ENCODE measurements around the gene DERA. TPM values are rescaled to one million over a fixed set of nuclear protein-coding genes. Genes with fewer than 3 reads are reported as not detected.
A peak's percentile ranks its signal among the peaks of the same experiment; 100 is the strongest.
"Not testable (repeated sequence)": the region's sequence is repeated elsewhere in the genome, so short reads cannot be mapped to it uniquely, and the experiment has no call there.

DERA gene
- total and polyA plus RNA-seq, 5 donors, result 14.8 to 17.4 (median 16.2) TPM

DNA sequence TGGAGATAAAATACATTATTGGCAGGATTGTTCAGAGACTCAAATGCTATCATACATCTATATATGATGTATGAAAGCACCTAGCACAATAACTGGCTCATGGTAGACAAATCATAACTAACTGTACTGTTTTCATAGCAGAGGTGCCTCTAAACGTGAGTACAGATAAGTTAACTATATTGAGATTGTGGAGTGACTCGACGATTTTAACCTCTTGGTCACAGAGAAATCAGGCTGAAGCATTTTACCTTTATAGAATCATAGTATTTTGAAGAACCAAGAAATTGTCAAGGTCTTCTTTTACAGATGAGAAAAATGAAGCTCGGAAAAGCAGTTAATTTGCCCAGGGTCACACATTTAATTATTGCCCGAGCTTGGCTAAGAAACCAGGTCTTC, 666 bp upstream of the DERA start:
- ATAC-seq, result no peak
- H3K27me3 ChIP-seq (ENCODE audit: control insufficient read depth, insufficient read depth), result no peaks in the 10 kb centered on the region
- 71% methylated on average over 5 of the region's 5 CpGs for WGBS
- no peaks in the 10 kb centered on the region for H3K9me3 ChIP-seq (ENCODE audit: control insufficient read depth, low read length)
- DNase-seq, result no peak
- peak overlapping the region; percentile 71 for H3K4me3 ChIP-seq (ENCODE audit: low read length)
- peaks cover 2% of the 10 kb centered on the region for H3K4me1 ChIP-seq (ENCODE audit: control insufficient read depth, insufficient read depth, low read length)
- intact Hi-C loops (cut with DNase I), result no loop called here
- no peak overlapping the region for H3K27ac ChIP-seq (ENCODE audit: low read length)

DNA sequence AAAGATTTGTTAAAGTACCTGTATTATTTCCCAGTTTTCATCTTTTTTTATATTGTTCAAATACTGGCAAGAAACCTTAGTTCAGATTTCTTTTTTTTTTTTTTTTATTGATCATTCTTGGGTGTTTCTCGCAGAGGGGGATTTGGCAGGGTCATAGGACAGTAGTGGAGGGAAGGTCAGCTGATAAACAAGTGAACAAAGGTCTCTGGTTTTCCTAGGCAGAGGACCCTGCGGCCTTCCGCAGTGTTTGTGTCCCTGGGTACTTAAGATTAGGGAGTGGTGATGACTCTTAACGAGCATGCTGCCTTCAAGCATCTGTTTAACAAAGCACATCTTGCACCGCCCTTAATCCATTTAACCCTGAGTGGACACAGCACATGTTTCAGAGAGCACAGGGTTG, 799 bp downstream of the DERA start:
- 20% methylated on average over 3 of the region's 5 CpGs for WGBS
- H3K9me3 ChIP-seq (ENCODE audit: control insufficient read depth, low read length); intact Hi-C loops (cut with DNase I); DNase-seq; H3K27me3 ChIP-seq (ENCODE audit: control insufficient read depth, insufficient read depth); H3K4me1 ChIP-seq (ENCODE audit: control insufficient read depth, insufficient read depth, low read length); H3K27ac ChIP-seq (ENCODE audit: low read length): not testable (repeated sequence)
- ATAC-seq, result peak in 1 of 2 donors; percentile 39
- peak overlapping the region; percentile 71 for H3K4me3 ChIP-seq (ENCODE audit: low read length)

DNA sequence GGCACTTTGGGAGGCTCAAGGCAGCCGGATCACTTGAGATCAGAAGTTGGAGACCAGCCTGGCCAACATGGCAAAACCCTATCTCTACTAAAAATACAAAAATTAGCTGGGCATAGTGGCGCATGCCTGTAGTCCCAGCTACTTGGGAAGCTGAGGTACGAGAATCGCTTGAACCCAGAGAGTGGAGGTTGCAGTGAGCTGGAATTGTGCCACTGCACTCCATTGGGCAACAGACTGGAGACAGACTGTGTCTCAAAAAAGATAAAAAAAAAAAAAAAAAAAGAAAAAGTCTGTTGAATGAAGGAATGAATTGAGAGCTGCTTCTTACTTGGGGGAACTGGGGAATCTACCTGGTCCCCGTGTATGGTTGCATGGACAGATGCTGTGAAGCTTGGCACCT, 3.0 kb downstream of the DERA start:
- WGBS, result 79% methylated on average over 5 of the region's 5 CpGs
- H3K4me1 ChIP-seq (ENCODE audit: control insufficient read depth, insufficient read depth, low read length); H3K27me3 ChIP-seq (ENCODE audit: control insufficient read depth, insufficient read depth); ATAC-seq; H3K4me3 ChIP-seq (ENCODE audit: low read length); H3K27ac ChIP-seq (ENCODE audit: low read length); intact Hi-C loops (cut with DNase I); H3K9me3 ChIP-seq (ENCODE audit: control insufficient read depth, low read length): not testable (repeated sequence)
- DNase-seq, result peak in 2 of 3 donors; percentile 29 to 64

DNA sequence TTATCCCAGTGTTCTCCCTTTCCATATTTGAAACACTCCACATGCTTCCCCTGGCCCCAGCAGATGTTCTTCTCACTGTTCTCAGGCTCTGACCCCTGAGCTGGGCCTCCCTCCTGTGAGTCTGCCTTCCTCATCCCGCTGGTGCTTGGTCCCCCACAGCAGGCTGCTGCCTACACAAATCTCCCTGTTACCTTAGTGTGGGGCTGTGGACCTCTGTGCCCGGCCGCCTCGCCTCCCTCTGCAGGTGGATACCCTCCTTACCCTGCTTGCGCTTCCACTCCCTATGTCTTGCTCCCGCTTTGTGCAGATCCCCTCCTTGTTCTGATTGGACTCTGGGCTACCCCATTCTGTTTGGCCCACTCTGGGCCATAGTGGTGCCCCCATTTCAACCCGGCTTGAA, 6.9 kb downstream of the DERA start:
- Histone ChIP-seq H3K9me3 (ENCODE audit: control insufficient read depth, low read length) (no peaks in the 10 kb centered on the region), H3K27ac (ENCODE audit: low read length) (no peak overlapping the region), H3K4me3 (ENCODE audit: low read length) (no peak overlapping the region), H3K4me1 (ENCODE audit: control insufficient read depth, insufficient read depth, low read length) (peaks cover 2% of the 10 kb centered on the region), H3K27me3 (ENCODE audit: control insufficient read depth, insufficient read depth) (no peaks in the 10 kb centered on the region)
- DNase-seq (no peak), ATAC-seq (peak in 1 of 2 donors; percentile 40)
- intact Hi-C loops (cut with DNase I), result no loop called here
- 94% methylated on average over 7 of the region's 7 CpGs for WGBS

DNA sequence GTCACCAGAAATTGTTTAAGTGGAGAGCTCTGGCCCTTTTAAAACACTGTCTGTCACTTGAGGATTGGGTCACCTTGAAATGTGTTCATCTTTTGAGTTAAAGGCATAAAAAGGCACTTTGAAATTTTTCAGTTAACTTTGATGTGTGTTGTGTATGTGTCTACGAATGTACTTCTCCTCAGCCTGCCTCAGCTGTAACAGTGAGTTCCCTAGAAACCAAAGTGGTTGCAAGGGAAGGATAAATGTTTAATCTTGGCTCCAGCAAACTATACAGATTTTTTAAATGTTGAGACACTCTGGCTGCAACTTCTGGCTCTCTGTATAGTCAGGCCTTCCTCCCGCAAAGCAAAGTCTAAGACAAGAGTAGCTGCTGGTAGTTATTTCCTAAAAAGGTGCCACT, 8.3 kb downstream of the DERA start:
- no peaks in the 10 kb centered on the region for H3K27me3 ChIP-seq (ENCODE audit: control insufficient read depth, insufficient read depth)
- peak in 1 of 2 donors; percentile 24 for ATAC-seq
- intact Hi-C loops (cut with DNase I), result no loop called here
- no peak for DNase-seq
- no peaks in the 10 kb centered on the region for H3K4me1 ChIP-seq (ENCODE audit: control insufficient read depth, insufficient read depth, low read length)
- no peak overlapping the region for H3K4me3 ChIP-seq (ENCODE audit: low read length)
- 75% methylated on average over 2 of the region's 2 CpGs for WGBS
- H3K27ac ChIP-seq (ENCODE audit: low read length), result no peak overlapping the region
- H3K9me3 ChIP-seq (ENCODE audit: control insufficient read depth, low read length), result no peaks in the 10 kb centered on the region

DNA sequence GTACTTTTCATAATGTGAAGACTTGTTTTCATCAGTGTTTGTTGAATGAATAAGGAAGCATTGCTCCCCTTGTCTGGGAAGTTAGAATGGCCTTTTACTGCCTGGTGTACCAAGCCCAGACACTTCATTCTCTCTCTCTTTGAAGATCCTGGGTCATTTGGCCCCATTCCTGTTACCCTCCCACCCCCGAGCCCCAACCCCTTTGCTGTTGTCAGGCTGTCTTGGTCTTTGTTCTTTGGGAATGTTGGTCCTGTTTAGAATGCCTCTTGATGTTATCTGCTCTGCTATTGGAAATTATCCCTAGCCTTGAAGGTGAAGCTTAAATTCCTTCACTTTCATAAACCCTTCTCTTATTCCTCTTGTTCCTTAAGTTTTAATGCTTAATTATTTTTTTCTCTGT, 13.8 kb downstream of the DERA start:
- H3K27ac ChIP-seq (ENCODE audit: low read length), result no peak overlapping the region
- intact Hi-C loops (cut with DNase I), result no loop called here
- no peaks in the 10 kb centered on the region for H3K9me3 ChIP-seq (ENCODE audit: control insufficient read depth, low read length)
- ATAC-seq, result no peak
- no peak for DNase-seq
- peaks cover 2% of the 10 kb centered on the region for H3K4me1 ChIP-seq (ENCODE audit: control insufficient read depth, insufficient read depth, low read length)
- no peak overlapping the region for H3K4me3 ChIP-seq (ENCODE audit: low read length)
- 92% methylated on average over 1 of the region's 1 CpG for WGBS
- H3K27me3 ChIP-seq (ENCODE audit: control insufficient read depth, insufficient read depth), result no peaks in the 10 kb centered on the region

DNA sequence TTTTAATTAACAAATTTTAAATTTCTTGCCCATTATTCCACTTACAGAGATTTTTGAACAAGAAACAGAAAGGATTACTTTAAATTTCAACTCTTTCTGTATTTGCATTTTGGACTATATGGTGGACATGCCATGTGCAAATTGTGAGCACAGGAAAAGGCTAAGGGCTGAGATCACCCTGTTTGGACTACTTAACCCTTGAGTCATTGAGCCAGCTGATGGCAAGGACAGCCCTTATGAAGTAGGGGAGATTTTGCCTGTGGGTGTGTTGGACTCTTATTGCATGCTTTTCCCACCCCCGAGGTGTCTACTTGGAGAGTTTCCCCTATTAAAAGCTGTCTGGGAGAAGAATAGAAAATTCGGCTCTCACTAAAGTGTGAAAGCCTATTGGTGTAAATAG, 17.2 kb downstream of the DERA start:
- WGBS, result 66% methylated on average over 2 of the region's 2 CpGs
- H3K27ac ChIP-seq (ENCODE audit: low read length), result no peak overlapping the region
- intact Hi-C loops (cut with DNase I), result no loop called here
- H3K9me3 ChIP-seq (ENCODE audit: control insufficient read depth, low read length), result no peaks in the 10 kb centered on the region
- H3K4me3 ChIP-seq (ENCODE audit: low read length), result no peak overlapping the region
- DNase-seq (no peak), ATAC-seq (no peak)
- H3K27me3 ChIP-seq (ENCODE audit: control insufficient read depth, insufficient read depth), result no peaks in the 10 kb centered on the region
- H3K4me1 ChIP-seq (ENCODE audit: control insufficient read depth, insufficient read depth, low read length), result peaks cover 2% of the 10 kb centered on the region

DNA sequence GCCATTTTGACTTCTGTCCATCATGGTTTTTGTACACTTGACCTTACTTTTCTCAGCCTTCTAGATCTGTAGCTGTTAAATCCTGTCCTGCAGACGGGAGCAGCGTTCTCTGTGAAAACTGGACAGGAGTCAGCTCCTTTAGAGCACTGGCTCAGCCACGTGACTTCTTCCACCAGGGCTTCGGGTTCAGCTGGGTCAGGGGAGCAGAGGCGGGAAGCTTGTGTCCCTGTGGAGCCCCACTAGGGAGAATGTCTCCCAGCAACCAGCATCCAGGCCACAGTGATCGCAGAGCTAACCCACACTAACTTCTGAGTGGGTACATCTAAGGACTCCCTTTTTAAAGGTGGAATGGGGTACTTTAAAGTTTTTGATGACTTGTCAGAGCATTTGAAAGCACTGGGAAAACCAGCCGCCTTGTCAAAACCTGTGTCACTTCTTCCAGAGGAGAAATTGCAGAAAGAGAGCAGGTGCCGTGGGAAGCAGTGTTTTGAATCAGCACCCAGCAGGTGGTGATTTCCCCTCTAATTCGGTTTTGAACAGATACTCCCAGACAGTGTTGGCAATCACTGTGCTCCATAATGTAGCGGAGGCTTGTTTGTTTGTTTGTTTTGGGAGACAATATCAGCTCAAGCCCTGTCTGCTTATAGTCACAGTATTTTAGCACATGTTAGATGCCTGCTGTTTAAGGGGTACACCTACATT, 17.9 kb downstream of the DERA start:
- no peaks in the 10 kb centered on the region for H3K27me3 ChIP-seq (ENCODE audit: control insufficient read depth, insufficient read depth)
- no peak overlapping the region for H3K4me3 ChIP-seq (ENCODE audit: low read length)
- H3K4me1 ChIP-seq (ENCODE audit: control insufficient read depth, insufficient read depth, low read length), result peaks cover 2% of the 10 kb centered on the region
- DNase-seq, result peak in 1 of 3 donors; percentile 59
- 61% methylated on average over 10 of the region's 10 CpGs for WGBS
- intact Hi-C loops (cut with DNase I), result no loop called here
- ATAC-seq, result peak; percentile 55 to 68
- H3K27ac ChIP-seq (ENCODE audit: low read length), result no peak overlapping the region
- H3K9me3 ChIP-seq (ENCODE audit: control insufficient read depth, low read length), result no peaks in the 10 kb centered on the region

DNA sequence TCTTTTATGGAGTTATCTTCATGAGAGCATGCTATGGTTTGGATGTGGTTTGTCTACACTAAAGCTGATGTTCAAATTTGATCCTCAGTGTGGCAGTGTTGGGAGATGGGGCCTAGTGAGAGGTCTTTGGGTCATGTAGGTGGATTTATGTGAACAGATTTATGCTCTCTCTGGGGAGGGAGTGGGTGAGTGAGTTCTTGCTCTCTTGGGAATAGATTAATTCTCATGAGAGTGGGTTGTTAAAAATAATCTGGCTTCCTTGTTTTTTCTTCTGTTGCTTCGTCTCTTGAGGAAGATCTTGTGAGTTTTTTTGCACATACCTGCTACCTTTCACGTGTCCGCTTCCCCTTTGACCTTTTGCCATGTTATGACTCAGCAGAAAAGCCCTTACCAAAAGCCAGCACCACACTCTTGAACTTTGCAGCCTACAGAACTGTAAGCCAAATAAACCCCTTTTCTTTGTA, 20.5 kb downstream of the DERA start:
- Histone ChIP-seq H3K27ac (ENCODE audit: low read length) (no peak overlapping the region), H3K4me1 (ENCODE audit: control insufficient read depth, insufficient read depth, low read length) (peaks cover 2% of the 10 kb centered on the region), H3K9me3 (ENCODE audit: control insufficient read depth, low read length) (no peaks in the 10 kb centered on the region), H3K4me3 (ENCODE audit: low read length) (no peak overlapping the region), H3K27me3 (ENCODE audit: control insufficient read depth, insufficient read depth) (no peaks in the 10 kb centered on the region)
- ATAC-seq (no peak), DNase-seq (no peak)
- WGBS, result 88% methylated on average over 3 of the region's 3 CpGs
- intact Hi-C loops (cut with DNase I), result no loop called here

DNA sequence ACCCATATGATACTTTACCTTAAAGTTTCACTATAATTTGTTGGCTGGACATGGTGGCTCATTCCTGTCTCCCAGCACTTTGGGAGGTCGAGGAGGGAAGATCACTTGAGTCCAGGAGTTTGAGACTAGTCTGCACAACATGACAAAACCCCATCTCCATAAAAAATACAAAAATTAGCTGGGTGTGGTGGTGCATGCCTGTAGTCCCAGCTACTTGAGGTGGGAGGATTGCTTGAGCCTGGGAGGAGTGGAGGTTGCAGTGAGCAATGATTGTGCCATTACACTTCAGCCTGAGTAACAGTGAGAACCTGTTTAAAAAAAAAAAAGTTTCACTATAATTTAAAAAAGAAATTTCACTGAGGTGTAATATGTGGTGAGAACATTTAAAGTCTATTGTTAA, 21.2 kb downstream of the DERA start:
- DNase-seq (no peak), ATAC-seq (no peak)
- WGBS, result 97% methylated on average over 1 of the region's 1 CpG
- no peaks in the 10 kb centered on the region for H3K27me3 ChIP-seq (ENCODE audit: control insufficient read depth, insufficient read depth)
- H3K27ac ChIP-seq (ENCODE audit: low read length), result no peak overlapping the region
- peaks cover 2% of the 10 kb centered on the region for H3K4me1 ChIP-seq (ENCODE audit: control insufficient read depth, insufficient read depth, low read length)
- intact Hi-C loops (cut with DNase I), result no loop called here
- no peaks in the 10 kb centered on the region for H3K9me3 ChIP-seq (ENCODE audit: control insufficient read depth, low read length)
- no peak overlapping the region for H3K4me3 ChIP-seq (ENCODE audit: low read length)

DNA sequence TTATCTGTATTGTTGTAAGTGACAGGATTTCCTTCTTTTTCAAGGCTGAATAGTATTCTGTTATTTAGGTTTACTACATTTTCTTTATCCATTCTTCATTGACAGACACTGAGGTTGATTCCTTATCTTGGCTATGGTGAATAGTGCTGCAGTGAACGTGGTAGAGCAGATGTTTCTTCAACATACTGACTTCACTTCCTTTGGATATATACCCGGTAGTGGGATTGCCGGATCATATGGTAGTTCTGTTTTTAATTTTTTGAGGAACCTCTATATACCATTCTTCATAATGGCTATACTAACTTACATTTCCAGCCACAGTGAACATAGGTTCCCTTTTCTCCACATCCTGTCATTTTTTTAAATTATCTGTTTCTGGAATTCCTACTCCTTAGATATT, 21.8 kb downstream of the DERA start:
- ATAC-seq, result no peak
- peaks cover 2% of the 10 kb centered on the region for H3K4me1 ChIP-seq (ENCODE audit: control insufficient read depth, insufficient read depth, low read length)
- 83% methylated on average over 3 of the region's 3 CpGs for WGBS

DNA sequence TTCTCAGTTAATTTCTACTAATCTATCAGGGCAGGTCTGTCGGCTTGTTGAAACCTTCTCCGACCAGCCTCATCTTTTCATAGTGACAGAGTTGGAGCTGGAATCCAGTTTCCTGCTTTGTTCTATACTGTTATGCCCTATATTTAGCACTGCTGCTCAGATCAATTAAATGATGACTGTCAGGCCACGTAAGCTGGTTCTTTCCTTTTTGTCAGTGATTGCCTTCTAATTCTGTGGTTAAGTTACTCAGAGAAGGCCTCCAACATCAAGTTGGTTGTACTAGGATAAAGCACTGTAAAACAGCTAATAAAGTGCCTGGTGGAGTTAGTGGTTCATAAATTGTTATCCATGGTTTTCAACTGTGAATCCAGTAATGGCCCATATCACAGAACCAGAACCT, 22.6 kb downstream of the DERA start:
- DNase-seq (no peak), ATAC-seq (no peak)
- H3K4me1 ChIP-seq (ENCODE audit: control insufficient read depth, insufficient read depth, low read length), result no peaks in the 10 kb centered on the region
- H3K4me3 ChIP-seq (ENCODE audit: low read length), result no peak overlapping the region
- H3K27ac ChIP-seq (ENCODE audit: low read length), result no peak overlapping the region
- intact Hi-C loops (cut with DNase I), result no loop called here
- 95% methylated on average over 3 of the region's 3 CpGs for WGBS
- H3K9me3 ChIP-seq (ENCODE audit: control insufficient read depth, low read length), result no peaks in the 10 kb centered on the region
- no peaks in the 10 kb centered on the region for H3K27me3 ChIP-seq (ENCODE audit: control insufficient read depth, insufficient read depth)

More for the DNA sequence above, 21.8 kb downstream of the DERA start:
- H3K27ac ChIP-seq (ENCODE audit: low read length), result no peak overlapping the region
- no peak overlapping the region for H3K4me3 ChIP-seq (ENCODE audit: low read length)
- H3K27me3 ChIP-seq (ENCODE audit: control insufficient read depth, insufficient read depth), result no peaks in the 10 kb centered on the region
- intact Hi-C loops (cut with DNase I), result no loop called here
- H3K9me3 ChIP-seq (ENCODE audit: control insufficient read depth, low read length), result no peaks in the 10 kb centered on the region
- no peak for DNase-seq

Data from right cardiac atrium (tissue), 5 donors.